ENCODE data around the gene TAL2.

The TAL2 gene

GRCh38 chr9:105710638-105711037 lies 48.4 kb downstream of the TAL2 start:
- DNase-seq (ENCODE audit: low spot score): no peak

GRCh38 chr9:105711867-105712266 lies 49.6 kb downstream of the TAL2 start:
- no peak for DNase-seq (ENCODE audit: low spot score)

DNA sequence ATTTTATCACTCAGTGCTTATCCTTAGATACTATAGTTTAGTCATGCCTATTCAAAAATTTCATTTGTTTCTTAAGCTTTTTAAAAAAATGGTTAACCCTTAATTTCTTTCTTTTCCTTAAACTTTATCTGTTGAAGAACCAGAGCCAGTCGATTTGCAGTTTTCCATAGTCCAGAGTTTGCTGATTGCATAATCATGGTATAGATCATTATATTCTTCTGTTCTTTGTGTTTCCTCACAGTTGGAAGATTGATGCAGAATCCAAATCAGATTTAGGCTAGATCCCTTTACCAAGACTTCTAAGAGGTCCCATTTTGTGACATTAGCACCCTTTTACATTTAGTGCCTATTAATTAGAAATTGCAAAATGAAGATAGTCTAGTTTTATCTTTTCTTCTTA lies 50.0 kb downstream of the TAL2 start:
- DNase-seq (ENCODE audit: low spot score): no peak

Measured in NAMALWA (cell line).